Right hindlimb (tissue), 1 donor: ENCODE measurements around the gene GUF1.
A peak's percentile ranks its signal among the peaks of the same experiment; 100 is the strongest.

Experiments
- DNase-seq: peaks from one replicate; pipeline ENCODE4 v3.0.0-alpha.2; 2018

GUF1 gene

GRCh38 chr4:44678094-44679041, at the start of gene GUF1:
TSS of gene GUF1 (plus strand) at chr4:44678420. CDS start at chr4:44678623, 203 bp downstream.
- DNase-seq: peak; percentile 94

GRCh38 chr4:44629280-44629866, 48.8 kb upstream of the GUF1 start:
- no peak for DNase-seq

- no peak for DNase-seq
Observed at GRCh38 chr4:44632089-44632488, 46.1 kb upstream of the GUF1 start.

- no peak for DNase-seq
Observed at GRCh38 chr4:44632733-44633132, 45.5 kb upstream of the GUF1 start.

- no peak for DNase-seq
Observed at GRCh38 chr4:44638091-44638490, 40.1 kb upstream of the GUF1 start.

- no peak for DNase-seq
Observed at GRCh38 chr4:44646151-44646550, 32.1 kb upstream of the GUF1 start.

- no peak for DNase-seq
Observed at GRCh38 chr4:44651425-44651824, 26.8 kb upstream of the GUF1 start, which contains the start of gene YIPF7. TSS of gene YIPF7 (minus strand) at chr4:44651625. CDS start at chr4:44650100, 1,525 bp downstream.

- DNase-seq: no peak
Observed at GRCh38 chr4:44652002-44652401, 26.2 kb upstream of the GUF1 start.

- no peak for DNase-seq
Observed at GRCh38 chr4:44660396-44660795, 17.8 kb upstream of the GUF1 start.

GRCh38 chr4:44661940-44662622, 16.1 kb upstream of the GUF1 start:
- DNase-seq: no peak

GRCh38 chr4:44662623-44663005, 15.6 kb upstream of the GUF1 start:
- no peak for DNase-seq

- DNase-seq: no peak
Observed at GRCh38 chr4:44663539-44664263, 14.5 kb upstream of the GUF1 start.

GRCh38 chr4:44668526-44668925, 9.7 kb upstream of the GUF1 start:
- DNase-seq: no peak

GRCh38 chr4:44670506-44671199, 7.6 kb upstream of the GUF1 start:
- no peak for DNase-seq

GRCh38 chr4:44671636-44672035, 6.6 kb upstream of the GUF1 start:
- DNase-seq: no peak

GRCh38 chr4:44674471-44674870, 3.7 kb upstream of the GUF1 start:
- DNase-seq: no peak

- DNase-seq: no peak
Observed at GRCh38 chr4:44675366-44675765, 2.9 kb upstream of the GUF1 start.

GRCh38 chr4:44679060-44679459, 840 bp downstream of the GUF1 start:
- DNase-seq: no peak

GRCh38 chr4:44684648-44685047, 6.4 kb downstream of the GUF1 start:
- DNase-seq: no peak

- DNase-seq: no peak
Observed at GRCh38 chr4:44700427-44700826, 22.2 kb downstream of the GUF1 start.

GRCh38 chr4:44701037-44701436, 22.8 kb downstream of the GUF1 start:
- no peak for DNase-seq

GRCh38 chr4:44704673-44705072, 26.5 kb downstream of the GUF1 start:
- no peak for DNase-seq
